SK-N-SH (cell line): ENCODE results near the gene LYSMD3. TPM values are rescaled to one million over a fixed set of nuclear protein-coding genes. Genes with fewer than 3 reads are reported as not detected.

Source experiments
- CTCF ChIA-PET: fragments of 300-600, 350-600 bp; formaldehyde crosslinking; extraction: SDS; loops from one replicate; lab custom pipeline; 2021; lab: Yijun Ruan, JAX
- POLR2A ChIA-PET: fragments of 350-600 bp; sonication (Branson Sonifier 250); formaldehyde crosslinking; extraction: SDS; loops from one replicate; lab custom pipeline; 2020; ENCODE audit warnings: antibody characterized with exemption, inconsistent platforms; lab: Yijun Ruan, JAX
- DNase-seq: peaks from one replicate; pipeline ENCODE4 v3.0.0; 2012
- H2AFZ ChIP-seq: fragments of 200-600 bp; sonication (generic); 2 replicates; pipeline ENCODE4 v1.8.1; 2016; ENCODE audit warnings: antibody characterized with exemption, mild to moderate bottlenecking, low read depth
- H3F3A ChIP-seq: fragments of 200-600 bp; sonication (generic); replicated peaks from 2 replicates; pipeline ENCODE3; 2016; ENCODE audit warnings: antibody characterized with exemption, mild to moderate bottlenecking; ENCODE audit not compliant: insufficient read depth
- H3K27ac ChIP-seq, 2 experiments: fragments of 200-500 bp in 1 of 2; fragments of 200-600 bp in 1 of 2; sonication (Bioruptor generic) in 1 of 2; sonication (generic), shearing (Covaris generic) in 1 of 2; 2 replicates each; pipeline versions ENCODE4 v1.5.1 to v1.6.1; 2014 to 2016; ENCODE audit warnings: low read depth in 2 of 2, inconsistent platforms in 1 of 2, low read length in 1 of 2, mild to moderate bottlenecking in 1 of 2, mixed read lengths in 1 of 2
- H3K27me3 ChIP-seq: fragments of 200-600 bp; sonication (generic), shearing (Covaris generic); 2 replicates; pipeline ENCODE4 v1.6.1; 2016; ENCODE audit warnings: mixed run types; ENCODE audit not compliant: insufficient read depth
- H3K36me3 ChIP-seq, 2 experiments: fragments of 200-500 bp in 1 of 2; fragments of 200-600 bp in 1 of 2; sonication (Bioruptor generic) in 1 of 2; sonication (generic) in 1 of 2; replicated peaks in 1 of 2; 2 replicates each; pipeline versions ENCODE3 to v1.5.1; 2014 to 2016; ENCODE audit warnings: low read length in 1 of 2, mild to moderate bottlenecking in 1 of 2; ENCODE audit not compliant: insufficient read depth in 2 of 2, control insufficient read depth in 1 of 2
- H3K4me1 ChIP-seq, 2 experiments: fragments of 200-500 bp in 1 of 2; fragments of 200-600 bp in 1 of 2; sonication (Bioruptor generic) in 1 of 2; sonication (generic), shearing (Covaris generic) in 1 of 2; 2 replicates each; pipeline versions ENCODE4 v1.5.1 to v1.6.1; 2014 to 2016; ENCODE audit warnings: low read depth in 1 of 2, low read length in 1 of 2, mixed run types in 1 of 2; ENCODE audit not compliant: insufficient read depth in 2 of 2, control insufficient read depth in 1 of 2
- H3K4me2 ChIP-seq: fragments of 200-600 bp; sonication (generic), shearing (Covaris generic); 2 replicates; pipeline ENCODE4 v1.6.1; 2017; ENCODE audit warnings: mixed run types
- H3K4me3 ChIP-seq, 2 experiments: fragments of 200-500 bp in 1 of 2; fragments of 200-600 bp in 1 of 2; sonication (Bioruptor generic) in 1 of 2; sonication (generic), shearing (Covaris generic) in 1 of 2; 2 replicates each; pipeline versions ENCODE4 v1.5.1 to v1.8.1; 2014 to 2016; ENCODE audit warnings: low read depth in 2 of 2, inconsistent platforms in 1 of 2, low read length in 1 of 2, mild to moderate bottlenecking in 1 of 2, mixed read lengths in 1 of 2, moderate library complexity in 1 of 2
- H3K79me2 ChIP-seq: fragments of 200-600 bp; sonication (generic); 2 replicates; pipeline ENCODE4 v1.8.1; 2017; ENCODE audit warnings: mild to moderate bottlenecking; ENCODE audit not compliant: insufficient read depth
- H3K9ac ChIP-seq: fragments of 200-600 bp; sonication (generic); 2 replicates; pipeline ENCODE4 v1.6.1; 2017; ENCODE audit warnings: mixed run types
- H3K9me2 ChIP-seq: fragments of 200-600 bp; sonication (generic); 2 replicates; pipeline ENCODE4 v1.6.1; 2017; ENCODE audit warnings: mixed run types
- H3K9me3 ChIP-seq: fragments of 200-600 bp; sonication (generic); 2 replicates; pipeline ENCODE4 v1.6.1; 2017; ENCODE audit warnings: mixed run types, mild to moderate bottlenecking, moderate library complexity
- H4K20me1 ChIP-seq: fragments of 200-600 bp; sonication (generic); 2 replicates; pipeline ENCODE4 v1.6.1; 2017; ENCODE audit warnings: mild to moderate bottlenecking, mixed run types; ENCODE audit not compliant: insufficient read depth
- CHD2 ChIP-seq: fragments of 150-350 bp; IDR thresholded peaks from 2 replicates; pipeline ENCODE4 v1.6.1; 2018; ENCODE audit warnings: low read length; ENCODE audit not compliant: partially characterized antibody
- CTCF ChIP-seq: fragments of 200-600 bp; sonication (generic); IDR thresholded peaks from 2 replicates; pipeline ENCODE4 v1.6.1; 2017; ENCODE audit warnings: antibody characterized with exemption, mild to moderate bottlenecking, moderate library complexity
- ELF1 ChIP-seq: IDR thresholded peaks from 2 replicates; pipeline ENCODE4 v1.4.0; 2012
- EP300 ChIP-seq, 2 experiments: IDR thresholded peaks; 2 replicates each; pipeline versions ENCODE4 v1.4.0 to v1.6.1; 2012; ENCODE audit warnings: borderline replicate concordance in 1 of 2, low read depth in 1 of 2, low read length in 1 of 2
- EZH2phosphoT487 ChIP-seq: fragments of 200-600 bp; sonication (generic); IDR thresholded peaks from 2 replicates; pipeline ENCODE4 v1.6.1; 2017; ENCODE audit warnings: low read depth, mixed run types, mild to moderate bottlenecking, antibody characterized with exemption, moderate library complexity, borderline replicate concordance
- FOSL2 ChIP-seq: IDR thresholded peaks from 2 replicates; pipeline ENCODE4 v1.4.0; 2012; ENCODE audit warnings: low read depth, mild to moderate bottlenecking, moderate library complexity, borderline replicate concordance
- FOXJ3 ChIP-seq: sonication (generic); formaldehyde crosslinking; IDR thresholded peaks from 2 replicates; pipeline ENCODE4 v1.5.1; 2020; ENCODE audit warnings: mild to moderate bottlenecking, missing genetic modification reagents
- FOXM1 ChIP-seq: IDR thresholded peaks from 2 replicates; pipeline ENCODE4 v1.4.0; 2012; ENCODE audit warnings: low read depth, mild to moderate bottlenecking
- GABPA ChIP-seq: IDR thresholded peaks from 2 replicates; pipeline ENCODE4 v1.4.0; 2012; ENCODE audit warnings: low read depth, mild to moderate bottlenecking
- JUND ChIP-seq: IDR thresholded peaks from 2 replicates; pipeline ENCODE4 v1.4.0; 2012
- MAX ChIP-seq: IDR thresholded peaks from 2 replicates; pipeline ENCODE4 v1.4.0; 2012; ENCODE audit warnings: low read depth
- MEF2A ChIP-seq: IDR thresholded peaks from 2 replicates; pipeline ENCODE4 v1.4.0; 2012; ENCODE audit warnings: low read depth, borderline replicate concordance
- MXI1 ChIP-seq: IDR thresholded peaks from 2 replicates; pipeline ENCODE4 v1.6.1; 2012; ENCODE audit warnings: mild to moderate bottlenecking, low read depth, low read length, improper control_type of control experiment
- NRF1 ChIP-seq: IDR thresholded peaks from 2 replicates; pipeline ENCODE4 v1.6.1; 2012; ENCODE audit warnings: low read depth, mild to moderate bottlenecking, low read length
- POLR2AphosphoS5 ChIP-seq: IDR thresholded peaks from 2 replicates; pipeline ENCODE4 v1.6.1; 2012; ENCODE audit warnings: low read depth, low read length
- RCOR1 ChIP-seq: fragments of 150-350 bp; IDR thresholded peaks from 2 replicates; pipeline ENCODE4 v1.6.1; 2017; ENCODE audit warnings: antibody characterized with exemption, low read length
- REST ChIP-seq: IDR thresholded peaks from 2 replicates; pipeline ENCODE4 v1.6.1; 2012; ENCODE audit warnings: mild to moderate bottlenecking, low read depth, low read length, moderate library complexity
- RFX5 ChIP-seq: IDR thresholded peaks from 2 replicates; pipeline ENCODE4 v1.6.1; 2012; ENCODE audit warnings: mild to moderate bottlenecking, improper control_type of control experiment, low read length
- SIN3A ChIP-seq: IDR thresholded peaks from 2 replicates; pipeline ENCODE4 v1.6.1; 2012; ENCODE audit warnings: low read depth, mild to moderate bottlenecking, low read length, moderate library complexity, borderline replicate concordance
- SMC3 ChIP-seq: IDR thresholded peaks from 2 replicates; pipeline ENCODE4 v1.6.1; 2012; ENCODE audit warnings: low read depth, low read length, improper control_type of control experiment
- TAF1 ChIP-seq: IDR thresholded peaks from 2 replicates; pipeline ENCODE4 v1.6.1; 2012; ENCODE audit warnings: low read depth, mild to moderate bottlenecking, low read length, moderate library complexity, borderline replicate concordance
- TEAD4 ChIP-seq: IDR thresholded peaks from 2 replicates; pipeline ENCODE4 v1.4.0; 2012; ENCODE audit warnings: mild to moderate bottlenecking, borderline replicate concordance; ENCODE audit not compliant: insufficient read depth
- USF2 ChIP-seq: fragments of 150-350 bp; IDR thresholded peaks from 2 replicates; pipeline ENCODE4 v1.6.1; 2017; ENCODE audit warnings: antibody characterized with exemption, low read length, low read depth, borderline replicate concordance
- YY1 ChIP-seq: IDR thresholded peaks from 2 replicates; pipeline ENCODE4 v1.4.0; 2012; ENCODE audit warnings: low read depth, mild to moderate bottlenecking
- WGBS: methylation state at CpG from one replicate; pipeline ENCODE4 v1.1.6; 2017; ENCODE audit warnings: low lambda C conversion rate; 5-methylcytosine and 5-hydroxymethylcytosine counted together
- polyA plus RNA-seq, 3 experiments: library from polyadenylated mRNA; depleted of rRNA; stranded (reverse); fragments of >200 nt; gene quantifications; 2 replicates each; pipeline ENCODE4 v1.2.3, GENCODE V29; 2012
- TF ChIP-seq, protein P1 (sequence below): fragments of 150-350 bp; IDR thresholded peaks from 2 replicates; pipeline ENCODE4 v1.6.1; 2016; ENCODE audit warnings: mild to moderate bottlenecking, low read depth, low read length

LYSMD3 gene
- polyA plus RNA-seq, 1 of the 3 experiments (the other 2 are of a cell fraction): 6.7 TPM

DNA sequence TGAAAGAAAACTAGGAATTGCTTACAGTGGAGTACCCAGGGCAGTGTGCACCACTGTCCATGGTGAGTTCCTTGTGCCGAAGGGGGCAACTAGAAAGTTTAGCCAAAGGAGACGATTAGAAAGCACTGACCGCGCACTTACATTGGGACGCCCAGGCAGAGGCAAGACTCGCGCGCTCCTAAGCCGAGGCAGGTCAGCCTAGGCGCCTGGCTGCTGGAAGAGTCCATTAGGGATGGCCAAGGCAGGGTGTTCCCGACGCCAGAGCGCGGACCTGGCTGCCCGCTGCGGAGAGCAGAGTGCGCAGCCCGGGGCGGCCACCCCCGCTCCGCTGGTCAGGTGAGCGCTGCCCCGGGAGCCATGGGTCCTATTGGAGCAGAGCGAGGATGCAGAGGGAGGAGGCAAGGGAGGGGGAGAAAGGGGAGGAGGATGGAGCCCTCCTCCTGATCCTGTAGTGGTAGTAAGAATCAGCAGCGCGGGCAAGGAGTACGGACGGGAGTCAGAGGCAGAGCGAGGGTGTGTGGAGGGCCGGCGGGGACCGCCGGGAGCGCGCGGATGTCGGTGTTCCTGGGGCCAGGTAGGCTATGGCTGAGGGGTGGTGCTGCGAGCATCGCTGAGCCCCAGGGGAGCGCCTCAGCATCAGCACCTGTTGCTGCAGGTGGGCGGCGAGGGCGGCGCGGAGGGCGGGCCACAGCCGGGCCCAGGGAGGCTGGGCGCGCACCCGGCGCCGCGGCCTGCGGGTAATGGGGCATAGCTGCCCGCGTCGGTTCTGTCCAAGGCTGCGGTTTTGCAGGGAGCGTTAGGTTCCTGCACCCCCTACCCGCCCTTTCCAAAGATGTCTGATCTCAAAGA lies 29.2 kb upstream of the LYSMD3 start, which contains the start of gene ADGRV1:
Gene ADGRV1, plus strand, starts transcription at position 454 of the 849 bp plus-strand sequence. Its CDS starts 99 bp downstream, at position 553.
- POLR2A ChIA-PET: interaction anchor here (0.9 kb wide), 1 partner anchor 8 kb away, joined by 3 read pairs; no protein-coding TSS in a partner anchor
- Histone ChIP-seq H3K4me2 (peak within 1 kb of the TSS; percentile 80), H4K20me1 (no peaks in the 10 kb centered on the region), H3K9me3 (no peaks in the 10 kb centered on the region), H3K4me1 (no peaks in the 10 kb centered on the region; a peak in 2 of 4 replicates), H3K27me3 (peaks cover 37% of the 10 kb centered on the region), H3K36me3 (no peaks in the 10 kb centered on the region), H3K9ac (no peak within 1 kb of the TSS), H3K79me2 (no peaks in the 10 kb centered on the region), H3K9me2 (no peaks in the 10 kb centered on the region), H3K4me3 (peak within 1 kb of the TSS; percentile 53 to 65), H2AFZ (peak within 1 kb of the TSS; percentile 63; the same call in 1 of the 2 replicates), H3F3A (no peaks in the 10 kb centered on the region), H3K27ac (peak within 1 kb of the TSS in 1 of 2 experiments; percentile 77; a peak in 2 of 4 replicates)
- peak; percentile 96 for DNase-seq
- CTCF ChIA-PET: interaction anchor here (1.0 to 1.6 kb wide), 4 partner anchors 13 to 225 kb away, joined by 3 to 4 read pairs (median 4); no protein-coding TSS in a partner anchor
- WGBS: 2% methylated on average over 36 of the region's 60 CpGs
- no peak for TF ChIP-seq SMC3
- TF ChIP-seq TEAD4: no peak
- TF ChIP-seq REST: no peak
- TF ChIP-seq MEF2A: no peak
- TF ChIP-seq NRF1: peak; percentile 40
- TF ChIP-seq MXI1: 0 out of 2 replicates have a peak, but pooled peaks have one; percentile 20
- TF ChIP-seq RCOR1: peak; percentile 54; the same call in 1 of the 2 replicates
- TF ChIP-seq GABPA: no peak
- TF ChIP-seq YY1: no peak
- peak; percentile 26 for TF ChIP-seq CHD2
- peak; percentile 52; the same call in 1 of the 2 replicates for TF ChIP-seq RFX5
- TF ChIP-seq, protein P1, sequence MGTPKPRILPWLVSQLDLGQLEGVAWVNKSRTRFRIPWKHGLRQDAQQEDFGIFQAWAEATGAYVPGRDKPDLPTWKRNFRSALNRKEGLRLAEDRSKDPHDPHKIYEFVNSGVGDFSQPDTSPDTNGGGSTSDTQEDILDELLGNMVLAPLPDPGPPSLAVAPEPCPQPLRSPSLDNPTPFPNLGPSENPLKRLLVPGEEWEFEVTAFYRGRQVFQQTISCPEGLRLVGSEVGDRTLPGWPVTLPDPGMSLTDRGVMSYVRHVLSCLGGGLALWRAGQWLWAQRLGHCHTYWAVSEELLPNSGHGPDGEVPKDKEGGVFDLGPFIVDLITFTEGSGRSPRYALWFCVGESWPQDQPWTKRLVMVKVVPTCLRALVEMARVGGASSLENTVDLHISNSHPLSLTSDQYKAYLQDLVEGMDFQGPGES: no peak
- TF ChIP-seq FOXJ3 (CRISPR knock-in tag): no peak
- TF ChIP-seq FOSL2: no peak
- TF ChIP-seq POLR2AphosphoS5: 0 out of 2 replicates have a peak, but pooled peaks have one; percentile 18
- TF ChIP-seq SIN3A: no peak
- TF ChIP-seq USF2: no peak
- TF ChIP-seq FOXM1: no peak
- TF ChIP-seq CTCF: no peak
- no peak for TF ChIP-seq MAX
- TF ChIP-seq EP300 (IDR thresholded peaks at IDR 0.05; ENCODE audit: borderline replicate concordance in 1 of 2, low read depth in 1 of 2, low read length in 1 of 2): no peak
- TF ChIP-seq TAF1: no peak
- no peak for TF ChIP-seq JUND
- no peak for TF ChIP-seq EZH2phosphoT487
- TF ChIP-seq ELF1: no peak
